ENCODE data around the gene RPS15. TPM values are rescaled to one million over a fixed set of nuclear protein-coding genes. Genes with fewer than 3 reads are reported as not detected.
"Not testable (repeated sequence)": the region's sequence is repeated elsewhere in the genome, so short reads cannot be mapped to it uniquely, and the experiment has no call there.

Gene RPS15
- polyA plus RNA-seq, 10 donors: 743 to 1,364 (median 1,019) TPM

DNA sequence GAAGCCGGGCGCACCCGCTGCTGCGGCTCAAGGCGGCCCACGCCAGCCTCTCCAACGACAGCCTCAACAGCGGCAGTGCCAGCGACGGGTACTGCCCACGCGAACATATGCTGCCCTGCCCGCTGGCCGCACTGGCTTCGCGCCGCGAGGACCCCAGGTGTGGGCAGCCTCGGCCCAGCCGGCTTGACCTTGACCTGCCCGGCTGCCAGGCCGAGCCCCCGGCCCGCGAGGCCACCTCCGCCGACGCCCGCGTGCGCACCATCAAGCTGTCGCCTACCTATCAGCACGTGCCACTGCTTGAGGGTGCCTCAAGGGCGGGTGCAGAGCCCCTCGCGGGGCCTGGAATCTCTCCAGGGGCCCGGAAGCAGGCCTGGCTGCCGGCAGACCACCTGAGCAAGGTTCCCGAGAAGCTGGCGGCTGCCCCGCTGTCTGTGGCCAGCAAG lies 27.8 kb downstream of the RPS15 start:
- peak in 1 of 3 donors; percentile 23 for DNase-seq

DNA sequence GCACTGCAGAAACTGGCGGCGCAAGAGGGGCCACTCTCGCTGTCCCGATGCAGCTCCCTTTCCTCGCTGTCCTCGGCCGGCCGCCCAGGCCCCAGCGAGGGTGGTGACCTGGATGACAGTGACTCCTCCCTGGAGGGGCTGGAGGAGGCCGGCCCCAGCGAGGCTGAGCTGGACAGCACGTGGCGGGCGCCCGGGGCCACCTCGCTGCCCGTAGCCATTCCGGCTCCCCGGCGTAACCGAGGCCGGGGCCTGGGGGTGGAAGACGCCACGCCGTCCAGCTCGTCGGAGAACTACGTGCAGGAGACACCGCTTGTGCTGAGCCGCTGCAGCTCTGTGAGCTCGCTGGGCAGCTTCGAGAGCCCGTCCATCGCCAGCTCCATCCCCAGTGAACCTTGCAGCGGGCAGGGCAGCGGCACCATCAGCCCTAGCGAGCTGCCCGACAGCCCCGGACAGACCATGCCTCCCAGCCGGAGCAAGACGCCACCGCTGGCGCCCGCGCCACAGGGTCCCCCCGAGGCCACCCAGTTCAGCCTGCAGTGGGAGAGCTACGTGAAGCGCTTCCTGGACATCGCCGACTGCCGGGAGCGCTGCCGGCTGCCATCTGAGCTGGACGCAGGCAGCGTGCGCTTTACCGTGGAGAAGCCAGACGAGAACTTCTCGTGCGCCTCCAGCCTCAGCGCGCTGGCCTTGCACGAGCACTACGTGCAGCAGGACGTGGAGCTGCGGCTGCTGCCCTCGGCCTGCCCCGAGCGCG lies 28.4 kb downstream of the RPS15 start:
- no peak for DNase-seq

DNA sequence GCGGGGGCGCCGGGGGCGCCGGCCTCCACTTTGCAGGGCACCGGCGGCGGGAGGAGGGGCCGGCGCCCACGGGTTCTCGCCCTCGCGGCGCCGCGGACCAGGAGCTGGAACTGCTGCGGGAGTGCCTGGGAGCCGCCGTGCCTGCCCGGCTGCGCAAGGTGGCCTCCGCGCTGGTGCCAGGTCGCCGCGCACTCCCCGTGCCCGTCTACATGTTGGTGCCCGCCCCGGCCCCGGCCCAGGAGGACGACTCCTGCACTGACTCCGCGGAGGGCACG lies 29.0 kb downstream of the RPS15 start:
- no peak for DNase-seq

GRCh38 chr19:1467490-1468273 lies 29.5 kb downstream of the RPS15 start:
- no peak for DNase-seq

DNA sequence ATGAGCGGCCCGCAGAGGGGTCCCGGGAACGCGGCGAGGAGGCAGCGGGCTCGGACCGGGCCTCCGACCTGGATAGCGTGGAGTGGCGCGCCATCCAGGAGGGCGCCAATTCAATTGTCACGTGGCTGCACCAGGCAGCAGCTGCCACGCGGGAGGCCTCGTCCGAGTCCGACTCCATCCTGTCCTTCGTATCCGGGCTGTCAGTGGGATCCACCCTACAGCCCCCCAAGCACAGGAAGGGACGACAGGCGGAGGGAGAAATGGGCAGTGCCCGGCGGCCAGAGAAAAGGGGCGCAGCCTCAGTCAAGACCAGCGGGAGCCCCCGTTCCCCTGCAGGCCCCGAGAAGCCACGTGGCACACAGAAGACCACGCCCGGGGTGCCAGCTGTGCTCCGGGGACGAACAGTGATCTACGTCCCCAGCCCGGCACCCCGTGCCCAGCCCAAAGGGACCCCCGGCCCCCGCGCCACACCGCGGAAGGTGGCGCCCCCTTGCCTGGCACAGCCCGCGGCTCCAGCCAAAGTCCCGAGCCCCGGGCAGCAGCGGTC lies 30.2 kb downstream of the RPS15 start:
- DNase-seq: no peak

DNA sequence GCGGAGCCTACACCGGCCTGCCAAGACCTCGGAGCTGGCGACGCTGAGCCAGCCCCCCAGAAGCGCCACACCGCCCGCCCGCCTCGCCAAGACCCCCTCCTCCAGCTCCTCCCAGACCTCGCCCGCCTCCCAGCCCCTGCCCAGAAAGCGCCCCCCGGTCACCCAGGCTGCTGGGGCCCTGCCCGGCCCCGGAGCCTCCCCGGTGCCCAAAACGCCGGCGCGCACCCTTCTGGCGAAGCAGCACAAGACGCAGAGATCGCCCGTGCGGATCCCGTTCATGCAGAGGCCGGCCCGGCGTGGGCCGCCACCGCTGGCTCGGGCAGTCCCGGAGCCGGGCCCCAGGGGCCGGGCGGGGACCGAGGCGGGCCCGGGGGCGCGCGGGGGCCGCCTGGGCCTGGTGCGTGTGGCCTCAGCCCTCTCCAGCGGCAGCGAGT lies 30.6 kb downstream of the RPS15 start:
- no peak for DNase-seq

DNA sequence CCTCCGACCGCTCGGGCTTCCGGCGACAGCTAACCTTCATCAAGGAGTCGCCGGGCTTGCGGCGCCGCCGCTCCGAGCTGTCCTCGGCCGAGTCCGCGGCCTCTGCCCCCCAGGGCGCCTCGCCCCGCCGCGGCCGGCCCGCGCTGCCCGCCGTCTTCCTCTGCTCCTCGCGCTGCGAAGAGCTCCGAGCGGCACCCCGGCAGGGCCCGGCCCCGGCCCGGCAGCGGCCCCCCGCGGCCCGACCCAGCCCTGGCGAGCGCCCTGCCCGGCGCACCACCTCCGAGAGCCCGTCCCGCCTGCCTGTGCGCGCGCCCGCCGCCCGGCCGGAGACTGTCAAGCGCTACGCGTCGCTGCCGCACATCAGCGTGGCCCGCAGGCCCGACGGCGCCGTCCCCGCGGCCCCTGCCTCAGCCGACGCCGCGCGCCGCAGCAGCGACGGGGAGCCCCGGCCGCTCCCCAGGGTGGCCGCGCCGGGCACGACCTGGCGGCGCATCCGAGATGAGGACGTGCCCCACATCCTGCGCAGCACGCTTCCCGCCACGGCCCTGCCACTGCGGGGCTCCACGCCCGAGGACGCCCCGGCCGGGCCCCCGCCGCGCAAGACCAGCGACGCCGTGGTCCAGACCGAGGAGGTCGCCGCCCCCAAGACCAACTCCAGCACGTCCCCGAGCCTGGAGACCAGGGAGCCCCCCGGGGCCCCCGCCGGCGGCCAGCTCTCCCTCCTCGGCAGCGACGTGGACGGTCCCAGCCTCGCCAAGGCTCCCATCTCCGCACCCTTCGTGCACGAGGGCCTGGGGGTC lies 31.3 kb downstream of the RPS15 start:
- no peak for DNase-seq

- DNase-seq: no peak
Measured at GRCh38 chr19:1470055-1470304, 31.8 kb downstream of the RPS15 start.

DNA sequence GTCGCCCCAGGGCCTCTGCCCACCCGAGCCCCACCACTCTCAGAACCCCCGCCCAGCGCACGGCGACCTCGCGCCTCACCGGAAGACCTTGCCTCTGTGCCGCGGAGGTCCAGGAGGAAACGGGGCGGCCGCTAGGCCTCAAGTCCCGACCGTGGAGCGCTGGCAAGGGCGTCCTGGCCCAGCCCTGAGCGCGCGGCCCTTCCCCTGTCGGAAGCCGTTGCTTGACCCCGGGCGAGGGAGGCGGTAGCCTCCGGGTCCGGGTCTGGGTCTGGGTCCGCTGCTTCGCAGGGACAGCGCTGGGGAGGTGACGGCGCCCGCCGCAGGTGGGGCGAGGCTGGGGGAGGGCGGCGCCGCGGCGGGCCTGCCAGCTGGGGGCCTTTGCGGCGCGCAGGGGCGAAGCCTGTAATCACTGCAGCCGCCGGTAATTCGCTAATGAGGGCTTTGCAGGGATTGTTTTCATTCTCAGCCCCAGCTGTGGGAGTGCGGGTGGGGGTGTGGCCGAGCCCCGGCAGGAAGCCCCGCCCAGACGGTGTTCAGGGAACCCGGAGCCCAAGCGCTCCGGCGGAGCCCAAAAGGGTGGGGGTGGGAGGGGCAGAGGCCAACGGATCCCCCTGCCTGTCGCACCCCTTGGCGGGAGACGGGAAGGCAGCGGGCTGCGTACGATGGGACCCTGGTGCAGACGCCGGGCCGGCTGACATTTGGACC lies 32.3 kb downstream of the RPS15 start:
- DNase-seq: peak in 1 of 3 donors; percentile 65

DNA sequence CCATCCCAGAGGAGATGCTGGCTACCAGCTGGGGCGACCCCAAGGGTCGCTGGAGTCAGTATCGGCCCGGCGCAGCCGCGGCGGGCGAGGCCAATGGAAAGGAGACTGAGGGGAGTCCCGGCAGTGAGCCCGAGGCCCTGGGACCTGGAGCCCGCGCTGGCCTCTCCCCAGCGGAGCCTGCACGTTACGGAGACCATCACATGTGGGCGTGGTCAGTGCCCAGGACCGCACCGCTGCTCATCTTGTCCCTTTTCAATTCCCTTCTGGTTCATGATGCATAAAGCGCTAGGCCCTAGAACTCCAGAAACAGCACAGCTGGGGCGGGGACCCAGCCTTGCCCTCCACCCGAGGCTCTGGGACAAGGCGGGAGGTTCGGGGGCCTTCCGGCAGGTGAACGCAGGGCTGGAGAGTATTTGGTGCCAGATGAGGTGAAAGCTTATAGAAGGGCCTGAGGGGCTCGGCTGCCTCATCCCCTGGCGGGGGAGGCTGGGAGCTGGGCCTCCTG lies 32.9 kb downstream of the RPS15 start:
- no peak for DNase-seq

- no peak for DNase-seq
Measured at GRCh38 chr19:1471515-1472160, 33.4 kb downstream of the RPS15 start.

- no peak for DNase-seq
Measured at GRCh38 chr19:1472231-1473084, 34.3 kb downstream of the RPS15 start.

GRCh38 chr19:1473085-1473851 lies 35.1 kb downstream of the RPS15 start:
- DNase-seq: no peak

- no peak for DNase-seq
Measured at GRCh38 chr19:1474011-1474764, 36.0 kb downstream of the RPS15 start.

- no peak for DNase-seq
Measured at GRCh38 chr19:1474765-1475351, 36.7 kb downstream of the RPS15 start.

DNA sequence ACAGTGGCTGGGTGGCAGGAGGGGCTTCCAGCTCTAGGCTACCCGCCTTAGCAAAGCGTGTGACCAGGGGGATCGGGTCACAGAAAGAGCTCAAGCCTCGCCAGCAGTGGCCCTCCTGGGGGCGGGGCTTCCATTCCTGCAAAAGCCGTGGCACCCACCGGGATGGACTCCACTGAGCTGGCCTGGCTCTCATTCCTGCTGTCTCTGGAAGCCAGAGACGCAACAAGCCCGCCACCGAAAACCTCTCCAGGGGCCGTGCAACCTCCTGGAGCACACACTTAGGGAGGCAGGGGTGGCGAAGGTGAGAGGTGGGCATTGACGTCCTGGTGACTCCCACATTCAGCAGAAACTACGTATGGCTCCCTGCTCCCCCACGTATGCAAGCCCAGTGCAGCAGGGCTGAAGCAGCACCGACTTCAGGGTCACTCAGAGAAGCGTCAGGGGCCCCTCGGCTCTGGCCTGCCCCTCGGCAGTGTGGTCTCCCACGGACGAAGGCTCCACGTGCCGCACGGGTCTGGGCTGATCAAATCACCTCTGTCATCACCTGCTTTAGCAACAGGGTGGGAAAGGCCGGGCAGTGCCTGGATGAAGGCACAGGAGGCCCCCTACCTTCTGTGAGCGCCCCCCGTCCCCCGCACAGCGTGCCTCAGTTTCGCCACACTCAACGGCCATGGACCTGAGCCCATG lies 37.7 kb downstream of the RPS15 start:
- DNase-seq: no peak

- not testable (repeated sequence) for DNase-seq
Measured at GRCh38 chr19:1477056-1477455, 38.9 kb downstream of the RPS15 start.
